GM13977 (cell line): ENCODE results near the gene RPRD1B.

Source experiments
- DNase-seq: peaks from one replicate; pipeline ENCODE4 v3.0.0; 2012; ENCODE audit warnings: low spot score
- CTCF ChIP-seq: IDR thresholded peaks from 2 replicates; pipeline ENCODE4 v1.5.1; 2012; ENCODE audit warnings: mild to moderate bottlenecking, control low read depth; ENCODE audit not compliant: insufficient read depth; ENCODE audit errors: extremely low read depth, missing control alignments
- in situ Hi-C: fragments of 300-500 bp; cut with MboI; formaldehyde crosslinking; loops from one replicate; pipeline ENCODE4 v1.12.0; 2022; ENCODE audit warnings: low sequenced_read_pairs, low pct_unique_long_range_greater_than_20kb, mixed read lengths, inconsistent platforms; ENCODE audit not compliant: unreplicated experiment

RPRD1B gene

GRCh38 chr20:38130687-38131587 lies 97.4 kb downstream of the RPRD1B start:
- no peak for TF ChIP-seq CTCF
- no peak for DNase-seq
- in situ Hi-C loops = no loop called here

- in situ Hi-C loops = no loop called here
- TF ChIP-seq CTCF = no peak
- DNase-seq = no peak
Measured at GRCh38 chr20:38131588-38132121, 98.1 kb downstream of the RPRD1B start.

- DNase-seq = no peak
- no peak for TF ChIP-seq CTCF
- in situ Hi-C loops = no loop called here
Measured at GRCh38 chr20:38132156-38132909, 98.8 kb downstream of the RPRD1B start.

- DNase-seq = no peak
- TF ChIP-seq CTCF = no peak
- in situ Hi-C loops = no loop called here
Measured at GRCh38 chr20:38132910-38133501, 99.5 kb downstream of the RPRD1B start.

GRCh38 chr20:38133680-38134426 lies 100.3 kb downstream of the RPRD1B start:
- no peak for TF ChIP-seq CTCF
- in situ Hi-C loops = no loop called here
- no peak for DNase-seq
